ENCODE data around the gene BRME1. TPM values are rescaled to one million over a fixed set of nuclear protein-coding genes. Genes with fewer than 3 reads are reported as not detected.

BRME1 gene
- polyA plus RNA-seq, 3 donors from 2014 or later: 2.7 to 12.2 (median 6.9) TPM

GRCh38 chr19:13839130-13839937 is 66.6 kb downstream of the BRME1 start:
- DNase-seq: peak; percentile 86 to 88 (median 86)
- Mint-ChIP-seq H3K27me3 (ENCODE audit: low read depth in 3 of 3) (peaks cover 56 to 76% (median 76%) of the 10 kb centered on the region in 3 donors), H3K4me3 (peak overlapping the region; percentile 89 to 96 (median 94)), H3K27ac (peak overlapping the region; percentile 99 to 100 (median 99)), H3K36me3 (no peaks in the 10 kb centered on the region), H3K4me1 (peaks cover 58 to 68% of the 10 kb centered on the region in 2 donors), H3K9me3 (peaks cover 0 to 8% (median 1%) of the 10 kb centered on the region in 6 donors)

DNA sequence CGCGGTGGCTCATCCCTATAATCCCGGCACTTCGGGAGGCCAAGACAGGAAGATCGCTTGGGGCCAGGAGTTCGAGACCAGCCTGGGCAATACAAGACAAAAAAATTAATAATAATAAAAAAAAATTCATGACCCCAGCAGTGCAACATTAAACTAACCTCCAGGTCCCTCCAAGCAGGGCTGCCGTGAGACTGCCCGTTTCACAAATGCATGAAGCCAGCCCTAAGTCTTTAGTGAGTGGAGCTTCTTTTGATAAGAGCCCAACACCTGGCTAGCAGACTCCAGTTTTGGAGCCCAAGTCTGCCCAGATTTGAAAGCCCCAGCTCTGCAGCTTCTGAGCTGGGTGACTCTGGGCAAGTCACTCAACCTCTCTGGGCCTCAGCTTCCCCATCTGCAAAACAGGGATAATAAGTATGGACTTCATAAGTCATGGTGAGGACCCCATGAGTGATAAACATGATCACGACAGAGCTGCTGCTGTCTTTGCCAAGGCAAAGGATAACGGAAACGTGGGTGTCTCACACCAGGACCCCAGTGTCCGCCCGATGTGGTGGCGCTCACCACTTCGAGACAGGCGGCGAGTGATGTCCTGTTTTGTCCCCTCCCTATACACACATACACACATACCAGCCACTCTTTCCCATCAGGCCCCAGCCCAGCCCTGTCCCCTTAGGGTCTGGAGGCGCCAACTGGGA is 67.3 kb downstream of the BRME1 start:
- Mint-ChIP-seq H3K27me3 (ENCODE audit: low read depth in 3 of 3) (peaks cover 59 to 80% (median 76%) of the 10 kb centered on the region in 3 donors), H3K4me3 (peak overlapping the region; percentile 89 to 96 (median 94)), H3K9me3 (peaks cover 0 to 8% (median 1%) of the 10 kb centered on the region in 6 donors), H3K27ac (peak overlapping the region; percentile 99 to 100 (median 99)), H3K36me3 (no peaks in the 10 kb centered on the region), H3K4me1 (peaks cover 65 to 72% of the 10 kb centered on the region in 2 donors)
- peak in 1 of 3 donors; percentile 84 for DNase-seq

DNA sequence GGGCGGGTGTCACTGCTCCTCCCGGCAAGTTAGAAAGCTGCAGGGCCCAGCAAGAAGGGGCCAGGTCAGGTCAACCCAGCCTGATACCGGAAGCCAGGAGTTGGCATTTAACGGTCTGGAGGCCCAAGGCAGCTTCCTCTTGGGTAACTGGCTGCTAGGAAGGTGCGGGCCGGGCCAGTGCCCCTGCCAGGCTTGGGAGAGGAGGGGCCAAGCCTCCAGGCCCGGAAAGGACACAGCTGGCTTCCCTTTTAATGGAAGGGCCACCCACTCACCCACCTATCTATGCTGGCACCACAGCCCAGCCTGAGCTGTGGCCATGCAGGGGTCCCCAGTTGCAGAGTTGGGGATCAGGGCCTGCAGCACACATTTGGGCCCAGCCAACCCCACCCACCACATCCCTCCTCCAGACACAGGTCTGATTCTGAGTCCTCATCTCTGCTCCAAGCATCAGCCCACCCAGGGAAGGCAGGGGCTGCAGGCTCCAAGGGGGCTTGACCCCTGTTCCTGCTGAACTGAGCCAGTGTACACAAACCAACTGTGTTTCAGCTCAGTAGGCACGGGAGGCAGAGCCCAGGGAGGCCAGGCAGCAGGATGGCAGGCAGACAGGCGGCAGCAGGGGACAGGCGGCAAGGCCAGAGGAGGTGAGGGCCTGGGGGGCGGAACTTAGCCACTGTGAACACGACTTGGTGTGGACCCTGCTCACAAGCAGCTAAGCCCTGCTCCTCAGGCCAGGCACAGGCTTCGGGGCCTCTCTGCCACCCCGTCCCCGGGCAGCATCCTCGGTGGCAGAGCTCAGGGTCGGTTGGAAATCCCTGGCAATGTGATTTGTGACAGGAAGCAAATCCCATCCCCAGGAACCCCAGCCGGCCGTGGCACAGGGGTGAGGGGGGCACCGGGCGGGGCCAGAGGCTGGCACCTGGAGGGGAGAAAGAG is 69.9 kb downstream of the BRME1 start:
- Mint-ChIP-seq H3K4me3 (peak overlapping the region; percentile 84 to 95 (median 90)), H3K27me3 (ENCODE audit: low read depth in 3 of 3) (peaks cover 48 to 79% (median 57%) of the 10 kb centered on the region in 3 donors), H3K9me3 (peaks cover 0 to 6% (median 1%) of the 10 kb centered on the region in 6 donors), H3K27ac (peak overlapping the region; percentile 99 to 100 (median 99)), H3K4me1 (peaks cover 61 to 66% of the 10 kb centered on the region in 2 donors), H3K36me3 (no peaks in the 10 kb centered on the region)
- peak; percentile 40 to 56 (median 50) for DNase-seq

GRCh38 chr19:13834244-13835069 is 71.5 kb downstream of the BRME1 start:
- Mint-ChIP-seq H3K9me3 (peaks cover 0 to 2% (median 0%) of the 10 kb centered on the region in 6 donors), H3K4me1 (peaks cover 49 to 53% of the 10 kb centered on the region in 2 donors), H3K36me3 (no peaks in the 10 kb centered on the region), H3K27ac (peak overlapping the region; percentile 89 to 99 (median 99)), H3K27me3 (ENCODE audit: low read depth in 3 of 3) (peaks cover 34 to 66% (median 41%) of the 10 kb centered on the region in 3 donors), H3K4me3 (peak overlapping the region; percentile 85 to 88 (median 87))
- DNase-seq: no peak

DNA sequence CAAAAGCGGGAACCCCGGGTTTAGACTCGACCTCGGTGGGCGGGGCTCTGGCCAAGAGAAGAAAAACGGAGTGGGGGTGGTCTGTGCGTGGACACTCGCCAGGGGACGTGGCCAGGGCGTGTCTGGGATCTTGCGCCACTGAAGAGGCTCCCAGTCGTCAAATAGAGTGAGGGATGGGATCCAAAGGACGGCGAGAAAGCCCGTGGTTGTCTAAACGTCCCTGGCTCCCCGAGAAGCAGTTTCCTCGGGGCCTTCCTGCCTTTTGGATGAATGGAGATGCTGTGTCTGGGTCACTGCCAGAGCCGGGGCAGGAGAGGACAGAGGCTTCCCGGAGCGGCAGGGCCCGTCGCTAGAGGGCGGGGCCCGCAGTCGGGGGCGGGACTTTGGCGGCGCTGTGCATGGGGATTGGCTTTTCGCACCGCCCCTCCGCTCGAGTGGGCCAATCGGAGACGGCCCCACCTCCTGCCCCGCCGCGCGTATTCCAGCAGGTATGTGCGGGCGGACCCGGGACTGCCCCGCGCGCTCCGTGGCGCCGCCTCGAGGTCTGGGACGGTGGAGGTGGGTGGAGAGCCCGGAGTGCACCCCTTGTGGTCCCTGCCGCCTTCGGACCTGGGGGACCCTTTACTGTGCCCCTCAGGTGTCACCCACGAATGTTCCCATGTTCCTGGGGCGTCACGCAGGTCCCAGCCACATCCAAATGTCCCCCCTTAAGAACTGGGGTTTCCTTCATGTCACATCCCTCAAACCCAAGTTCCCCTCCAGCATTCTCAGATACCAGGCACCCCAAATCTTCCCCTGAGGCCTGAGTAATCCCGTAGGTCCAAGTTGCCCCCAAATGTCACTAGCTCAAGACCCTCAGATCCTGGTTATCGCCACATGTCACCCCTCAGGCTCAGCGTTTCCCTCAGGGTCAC is 72.3 kb downstream of the BRME1 start:
- Mint-ChIP-seq H3K27me3 (ENCODE audit: low read depth in 3 of 3) (peaks cover 26 to 57% (median 32%) of the 10 kb centered on the region in 3 donors), H3K27ac (peak overlapping the region; percentile 85 to 99 (median 98)), H3K4me3 (peak overlapping the region; percentile 85 to 88 (median 87)), H3K4me1 (peaks cover 40 to 45% of the 10 kb centered on the region in 2 donors), H3K36me3 (no peaks in the 10 kb centered on the region), H3K9me3 (peaks cover 0 to 2% (median 0%) of the 10 kb centered on the region in 6 donors)
- peak; percentile 91 to 94 (median 94) for DNase-seq

Other genes starting within 250 kb of the BRME1 start
- gene MRI1, start 141.6 kb downstream of the BRME1 start, polyA plus RNA-seq: 10 to 100 TPM in 1 of 3 donors, 1 to 10 TPM in 1, not detected in 1; 6.5 to 16.9 TPM
- gene C19orf53, start 131.7 kb downstream of the BRME1 start, polyA plus RNA-seq: 100 to 1,000 TPM; 178 to 259 (median 185) TPM
- gene ZSWIM4, start 110.7 kb downstream of the BRME1 start, polyA plus RNA-seq: 1 to 10 TPM in 1 of 3 donors, under 1 TPM in 1, not detected in 1; 0.62 to 1.2 TPM
- gene NANOS3, start 29.0 kb downstream of the BRME1 start, polyA plus RNA-seq: not detected
- gene CC2D1A, start 84 bp upstream of the BRME1 start, polyA plus RNA-seq: 10 to 100 TPM in 1 of 3 donors, 1 to 10 TPM in 2; 1.5 to 19.2 (median 5.8) TPM
- gene PODNL1, start 32.3 kb upstream of the BRME1 start, polyA plus RNA-seq: not detected
- gene DCAF15, start 46.4 kb upstream of the BRME1 start, polyA plus RNA-seq: 1 to 10 TPM; 2.4 to 9.4 (median 4.2) TPM
- gene RFX1, start 100.2 kb upstream of the BRME1 start, polyA plus RNA-seq: 1 to 10 TPM in 1 of 3 donors, under 1 TPM in 2; 0.21 to 1.5 (median 0.66) TPM
- gene RLN3, start 122.0 kb upstream of the BRME1 start, polyA plus RNA-seq: not detected
- 10 to 100 TPM; 58.6 to 86.4 (median 69.9) TPM for gene IL27RA, start 125.6 kb upstream of the BRME1 start, polyA plus RNA-seq
- not detected for gene PALM3, start 156.0 kb upstream of the BRME1 start, polyA plus RNA-seq
- gene MISP3, start 166.7 kb upstream of the BRME1 start, polyA plus RNA-seq: 1 to 10 TPM in 2 of 3 donors, under 1 TPM in 1; 0.62 to 2.9 (median 2.1) TPM
- gene C19orf67, start 179.7 kb upstream of the BRME1 start, polyA plus RNA-seq: not detected
- gene SAMD1, start 184.6 kb upstream of the BRME1 start, polyA plus RNA-seq: 1 to 10 TPM in 2 of 3 donors, not detected in 1; 1.6 to 3.1 TPM
- gene PRKACA, start 211.6 kb upstream of the BRME1 start, polyA plus RNA-seq: 1 to 10 TPM in 2 of 3 donors, under 1 TPM in 1; 0.64 to 1.7 (median 1.4) TPM
- 10 to 100 TPM in 1 of 3 donors, 1 to 10 TPM in 2; 7.0 to 11.8 (median 9.7) TPM for gene ASF1B, start 230.5 kb upstream of the BRME1 start, polyA plus RNA-seq

All from immature natural killer cell (primary cell).